H54 (cell line): Measurements from ENCODE around the gene ACSS1.

Source experiments
- DNase-seq: peaks from one replicate; pipeline ENCODE4 v3.0.0; 2011; ENCODE audit warnings: low spot score, mixed read lengths; ENCODE audit not compliant: insufficient read length
- FAIRE-seq: peaks from 3 replicates; lab custom pipeline; 2011; peaks lifted over from hg19 to GRCh38; lab: Jason Lieb, UNC
- POLR2A ChIP-seq: IDR thresholded peaks from 2 replicates; pipeline ENCODE4 v1.6.1; 2011; ENCODE audit warnings: low read depth, mild to moderate bottlenecking, low read length

Gene ACSS1

DNA sequence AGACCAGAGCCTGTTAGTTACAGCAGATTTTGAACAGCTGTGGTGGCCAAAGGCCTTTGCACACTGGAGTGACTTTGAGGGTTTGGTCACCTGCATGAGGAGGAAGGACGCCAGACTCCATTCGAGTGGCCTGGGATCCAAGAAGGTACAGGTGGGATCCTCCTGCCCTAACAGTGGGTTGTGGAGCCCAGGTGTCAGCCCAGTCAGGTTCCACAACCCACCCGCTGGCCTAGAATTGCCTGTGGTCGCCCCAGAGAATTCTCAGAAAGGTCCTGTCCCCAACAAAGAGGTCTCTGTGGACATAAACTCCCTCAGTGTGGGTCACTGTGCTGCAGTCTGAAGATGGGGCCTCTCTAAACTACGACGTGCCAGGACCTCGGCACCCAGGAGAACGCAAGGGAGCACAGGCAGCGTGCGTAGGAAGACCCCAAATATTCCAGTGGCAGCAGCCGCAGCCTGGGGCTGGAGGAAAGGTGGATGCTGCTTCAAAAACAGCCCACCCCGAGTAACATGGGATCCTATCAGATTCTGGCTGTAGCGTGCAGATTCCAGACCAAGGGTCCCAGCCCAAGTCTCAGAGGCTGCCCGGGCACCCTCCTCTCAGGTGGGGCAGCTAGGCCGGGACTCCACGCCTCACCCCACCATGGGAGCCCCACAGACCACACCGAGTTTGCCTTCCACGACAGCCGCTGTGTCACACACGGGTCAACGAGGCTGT lies 16.0 kb downstream of the ACSS1 start:
- no peak for TF ChIP-seq POLR2A
- FAIRE-seq (no peak), DNase-seq (no peak)

DNA sequence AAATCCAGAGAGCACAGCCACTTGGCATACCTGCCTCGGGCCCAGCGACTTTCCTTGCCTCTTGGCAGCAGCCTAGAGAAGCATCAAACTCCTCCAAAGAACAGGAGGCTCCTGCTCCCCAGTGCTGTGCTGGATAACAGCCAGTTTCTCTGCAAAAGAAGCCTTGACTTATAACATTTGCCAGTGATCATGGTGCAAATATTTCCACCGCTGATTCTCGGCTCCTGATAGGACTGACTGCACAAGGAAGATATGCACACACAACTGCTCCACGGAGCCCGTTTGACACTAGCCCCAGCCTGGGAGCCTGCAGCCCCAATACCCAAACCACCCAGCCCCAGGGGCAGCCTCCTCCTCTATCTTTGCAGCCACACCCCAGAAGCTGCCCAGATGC lies 17.5 kb downstream of the ACSS1 start:
- DNase-seq (no peak), FAIRE-seq (no peak)
- no peak for TF ChIP-seq POLR2A

DNA sequence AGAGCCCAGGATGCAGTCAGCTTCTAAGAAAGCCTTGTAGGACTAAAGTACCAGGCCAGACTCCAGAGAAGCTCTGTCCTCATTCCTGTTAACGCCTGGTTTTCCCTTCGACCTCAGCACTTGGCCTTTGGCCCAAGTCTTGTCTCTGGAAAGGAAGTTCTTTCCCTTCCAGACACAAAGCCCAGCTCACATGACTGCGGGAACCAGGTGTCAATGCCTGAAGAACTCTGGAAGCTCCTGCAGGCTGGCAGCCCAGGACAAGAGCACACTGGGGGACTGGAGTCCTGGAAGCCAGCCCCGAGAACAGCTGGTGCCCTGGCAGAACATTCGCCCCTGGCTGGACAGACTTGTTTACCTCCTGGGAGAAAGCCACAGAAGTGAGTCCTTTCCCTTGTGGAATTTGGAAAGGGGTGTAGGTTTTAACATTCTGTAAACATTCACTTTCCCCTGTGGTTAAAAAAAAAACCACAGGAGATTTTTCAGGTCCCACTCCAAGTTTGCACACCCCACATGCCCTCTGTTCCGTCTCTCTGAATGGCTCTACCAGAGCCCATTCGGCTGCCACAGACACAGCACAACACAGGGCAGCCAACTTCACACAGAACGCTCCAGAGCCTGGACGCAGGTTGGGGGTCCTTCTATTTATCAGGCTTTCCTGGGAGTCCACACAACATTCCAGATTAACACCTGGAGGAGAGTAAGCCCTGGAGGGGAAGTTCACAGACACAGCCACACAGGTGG lies 18.1 kb downstream of the ACSS1 start:
- DNase-seq (no peak), FAIRE-seq (no peak)
- no peak for TF ChIP-seq POLR2A

DNA sequence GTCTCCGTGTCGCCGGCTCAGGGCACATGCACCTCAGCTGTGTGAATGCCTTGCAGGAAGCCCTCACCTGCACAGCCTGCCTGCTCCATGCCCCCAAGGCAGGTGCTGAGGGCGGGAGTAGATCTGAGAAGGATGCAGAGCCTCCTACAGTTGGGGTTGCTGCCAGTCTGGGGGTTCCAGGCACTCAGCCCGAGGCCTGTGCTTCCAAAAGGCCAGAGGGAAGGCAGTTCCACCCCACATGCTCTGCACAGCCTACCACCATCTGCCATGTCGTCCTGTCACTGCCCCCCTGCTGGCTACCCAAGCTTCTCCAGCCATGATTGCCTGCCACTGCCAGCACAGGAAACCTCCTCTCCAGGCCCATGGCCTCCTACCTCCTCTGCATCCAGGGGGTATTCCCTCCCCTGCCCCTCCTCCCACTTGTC lies 19.3 kb downstream of the ACSS1 start:
- FAIRE-seq (no peak), DNase-seq (no peak)
- no peak for TF ChIP-seq POLR2A

DNA sequence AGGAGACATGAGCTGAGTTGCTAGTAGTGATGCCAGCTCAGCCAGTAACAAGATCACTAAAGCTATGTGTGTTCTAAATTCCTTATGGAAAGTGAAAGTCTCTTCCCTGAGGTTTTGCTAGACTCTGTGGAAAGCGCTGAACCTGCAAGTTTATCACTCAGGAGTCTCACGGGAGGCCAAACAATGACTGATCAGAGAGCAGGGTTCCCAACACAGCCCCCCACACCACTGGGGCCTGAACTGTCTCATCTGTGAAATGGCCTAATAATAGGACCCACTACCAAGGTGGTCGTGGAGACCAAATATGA lies 19.9 kb downstream of the ACSS1 start:
- FAIRE-seq (no peak), DNase-seq (no peak)
- TF ChIP-seq POLR2A: no peak

DNA sequence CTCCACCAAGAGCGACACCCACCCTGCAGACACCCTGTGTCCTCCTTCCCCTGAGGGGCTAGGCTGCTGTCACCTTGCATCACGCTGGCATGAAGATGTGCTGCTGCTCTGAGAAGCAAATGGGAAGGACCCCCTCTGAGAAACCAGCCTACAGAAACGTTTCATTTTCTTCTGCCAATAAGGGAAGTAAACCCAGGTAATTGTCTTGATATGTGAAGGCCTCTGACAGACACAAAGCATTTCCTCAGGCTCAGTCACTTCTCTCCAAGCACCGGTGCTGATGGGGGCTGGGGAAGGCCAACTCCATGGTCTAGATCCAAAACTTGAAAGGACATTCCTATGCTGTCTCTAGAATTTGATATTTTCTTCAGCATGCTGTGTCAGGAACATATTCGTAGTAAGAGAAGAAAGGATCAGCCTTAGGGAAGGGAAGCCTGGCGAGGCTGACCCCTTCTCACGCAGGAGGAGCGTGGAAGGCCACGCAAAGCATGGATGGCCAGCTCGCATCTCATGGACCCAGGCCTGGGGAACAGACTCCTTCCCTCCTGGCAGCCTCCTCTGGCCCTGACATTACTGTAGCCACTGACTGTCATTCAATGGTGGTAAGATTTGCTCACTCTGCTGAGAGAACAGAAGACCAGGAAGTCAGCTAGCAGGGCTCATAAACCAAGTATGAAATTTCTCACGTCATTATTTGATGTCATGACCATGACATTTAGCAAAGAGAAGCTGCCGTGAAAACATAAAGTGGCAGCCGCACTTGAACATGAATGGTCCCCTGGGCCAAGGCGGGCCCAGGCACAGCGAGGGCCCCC lies 20.4 kb downstream of the ACSS1 start:
- TF ChIP-seq POLR2A: no peak
- FAIRE-seq: no peak
- no peak for DNase-seq

DNA sequence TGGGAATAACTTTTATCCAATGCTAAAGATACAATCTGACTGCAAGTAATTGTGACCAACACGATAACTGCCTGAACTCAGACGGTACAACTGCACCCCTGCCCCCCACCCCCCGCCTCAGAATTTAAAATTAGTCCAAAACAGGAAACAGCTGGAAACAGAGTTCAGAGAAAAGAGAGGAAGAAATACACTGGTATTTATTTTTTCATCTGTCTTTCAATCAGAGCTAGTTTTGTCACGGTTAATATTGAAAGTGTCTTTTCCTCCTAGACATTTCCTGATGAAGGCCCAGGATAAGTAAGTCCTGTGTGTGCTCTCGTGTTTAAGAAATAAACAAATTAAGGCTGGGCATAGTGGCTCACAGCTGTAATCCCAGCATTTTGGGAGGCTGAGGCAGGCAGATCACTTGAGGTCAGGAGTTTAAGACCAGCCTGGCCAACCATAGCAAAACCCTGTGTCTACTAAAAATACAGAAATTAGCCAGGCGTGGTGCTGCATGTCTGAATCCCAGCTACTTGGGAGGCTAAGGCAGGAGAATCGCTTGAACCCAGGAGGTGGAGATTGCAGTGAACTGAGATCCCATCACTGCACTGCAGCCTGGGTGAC lies 21.5 kb downstream of the ACSS1 start:
- no peak for DNase-seq
- no peak for TF ChIP-seq POLR2A
- FAIRE-seq: no peak

DNA sequence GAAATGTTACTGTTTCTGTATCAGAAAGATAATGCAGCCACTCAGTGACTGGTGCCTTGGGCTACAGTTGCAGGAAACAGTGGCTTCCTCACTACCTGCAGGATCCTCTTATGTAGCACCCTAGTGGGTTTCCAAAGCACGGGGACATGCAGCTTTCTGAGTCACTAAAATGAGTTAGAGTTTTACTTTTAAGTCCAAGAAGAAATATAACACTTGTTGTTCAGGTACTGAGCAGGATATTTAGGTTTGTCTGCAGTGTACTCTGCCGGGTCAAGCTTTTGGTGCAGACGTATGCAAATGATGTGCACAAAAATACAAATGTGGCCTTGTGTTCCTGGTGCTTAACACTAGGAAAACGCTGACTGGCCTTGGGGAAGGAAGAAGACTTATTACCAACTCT lies 22.0 kb downstream of the ACSS1 start:
- DNase-seq (no peak), FAIRE-seq (no peak)
- no peak for TF ChIP-seq POLR2A

DNA sequence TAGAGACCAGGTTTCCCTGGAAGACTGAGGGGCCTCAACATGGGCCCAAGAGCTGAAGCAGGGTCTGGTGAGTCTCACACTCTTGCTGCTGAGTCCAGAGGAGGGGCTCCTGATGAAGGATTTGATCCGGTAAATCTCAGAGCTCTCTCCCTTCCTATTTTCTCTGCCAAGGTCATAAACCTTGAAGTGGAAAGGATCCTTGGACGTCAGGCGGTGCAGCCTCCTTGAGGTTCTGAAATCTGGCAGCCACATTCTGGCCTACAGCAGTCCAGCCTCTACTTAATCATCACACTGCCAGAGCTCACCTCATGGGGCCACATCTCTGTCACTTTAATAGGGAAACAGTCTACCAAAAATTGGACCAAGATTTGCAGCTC lies 24.0 kb downstream of the ACSS1 start:
- DNase-seq: no peak
- no peak for FAIRE-seq
- TF ChIP-seq POLR2A: no peak

DNA sequence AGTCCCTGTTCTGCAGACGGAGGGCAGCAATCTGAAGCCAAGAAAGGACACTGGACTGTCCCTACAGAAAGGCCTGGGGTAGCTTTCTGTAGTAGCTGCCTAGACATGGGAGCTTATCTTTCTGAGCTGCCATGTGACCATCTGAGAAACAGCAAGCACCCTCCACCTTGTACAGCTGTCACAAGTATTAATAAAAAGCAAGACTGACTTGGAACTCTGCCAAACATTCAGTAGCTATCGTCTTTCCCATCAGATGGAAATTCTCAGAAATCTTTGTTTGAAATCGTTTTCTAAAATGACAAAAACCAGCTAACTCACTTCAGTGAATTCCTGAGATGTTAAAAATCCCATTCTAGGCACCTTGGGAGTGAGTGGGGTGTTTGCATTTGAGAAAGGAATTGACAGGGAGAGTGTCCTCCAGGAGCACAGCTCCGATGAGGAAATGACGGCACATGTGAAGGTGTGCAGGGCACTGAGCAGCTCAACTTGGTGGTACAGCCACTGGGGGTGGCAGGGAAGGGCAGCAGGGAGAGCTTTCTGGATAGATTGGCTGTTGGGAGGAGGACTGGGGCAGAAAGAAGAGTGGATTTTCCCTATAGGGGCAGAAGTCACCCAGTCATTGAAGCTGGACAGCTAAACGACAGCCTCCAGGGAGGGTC lies 24.5 kb downstream of the ACSS1 start:
- DNase-seq: no peak
- FAIRE-seq: no peak
- no peak for TF ChIP-seq POLR2A

DNA sequence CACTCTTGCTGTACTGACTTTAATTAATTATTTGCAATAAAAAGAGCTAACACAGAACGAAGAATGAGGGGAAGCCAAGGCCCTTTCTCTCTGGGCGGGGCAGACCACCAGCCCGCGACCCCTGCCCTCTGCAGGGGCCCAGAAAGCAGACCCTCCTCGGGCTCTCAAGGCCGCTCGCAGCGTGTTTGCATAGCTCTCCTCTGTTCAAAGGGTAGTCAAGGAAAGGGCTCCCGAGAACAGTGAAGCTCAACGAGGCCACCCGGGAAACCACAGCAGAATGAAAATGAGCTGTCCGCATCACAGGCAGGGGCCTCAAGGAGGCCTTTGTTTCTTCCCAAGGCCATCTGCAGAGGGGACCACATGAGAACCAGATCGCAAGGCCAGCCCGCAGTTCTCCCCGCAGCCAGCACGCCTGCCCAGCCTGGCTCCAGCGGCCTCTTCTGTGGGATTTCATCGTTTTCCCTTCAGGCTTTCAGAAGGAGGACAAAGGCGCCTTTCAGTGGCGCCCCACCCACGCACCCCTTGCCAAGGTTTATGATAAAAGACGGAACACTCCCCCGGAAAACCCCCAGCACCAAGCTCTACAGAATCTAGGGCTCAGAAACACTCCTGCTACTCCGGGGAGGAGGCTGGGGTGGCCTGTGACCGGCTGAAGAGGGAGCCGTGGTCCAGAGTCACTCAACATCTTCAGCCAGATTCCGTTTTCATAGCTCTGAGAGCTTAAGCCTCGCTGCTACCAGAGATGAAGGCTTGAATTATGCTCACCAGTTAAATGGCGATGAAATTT lies 25.3 kb downstream of the ACSS1 start:
- no peak for DNase-seq
- no peak for FAIRE-seq
- TF ChIP-seq POLR2A: no peak

DNA sequence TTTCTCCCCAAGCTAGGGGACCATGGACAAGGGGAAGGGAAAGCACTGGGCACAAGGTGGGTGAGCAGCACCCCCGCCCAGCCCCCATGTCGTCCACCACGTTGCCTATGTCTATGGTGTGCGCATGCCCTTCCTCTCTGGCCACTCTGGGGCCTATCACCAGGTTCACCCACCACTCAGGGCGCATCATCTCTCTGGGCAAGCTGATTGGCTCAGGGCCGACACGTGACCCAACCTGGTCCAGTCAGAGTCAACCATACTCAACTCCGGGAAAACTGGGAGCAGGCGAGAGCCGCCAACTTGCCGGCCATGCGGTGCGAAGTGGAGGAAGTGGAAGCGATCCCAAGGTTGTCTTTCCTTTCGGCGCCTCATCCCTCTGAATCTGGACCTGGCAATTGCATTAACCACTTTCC lies 25.9 kb downstream of the ACSS1 start:
- FAIRE-seq (no peak), DNase-seq (no peak)
- no peak for TF ChIP-seq POLR2A

DNA sequence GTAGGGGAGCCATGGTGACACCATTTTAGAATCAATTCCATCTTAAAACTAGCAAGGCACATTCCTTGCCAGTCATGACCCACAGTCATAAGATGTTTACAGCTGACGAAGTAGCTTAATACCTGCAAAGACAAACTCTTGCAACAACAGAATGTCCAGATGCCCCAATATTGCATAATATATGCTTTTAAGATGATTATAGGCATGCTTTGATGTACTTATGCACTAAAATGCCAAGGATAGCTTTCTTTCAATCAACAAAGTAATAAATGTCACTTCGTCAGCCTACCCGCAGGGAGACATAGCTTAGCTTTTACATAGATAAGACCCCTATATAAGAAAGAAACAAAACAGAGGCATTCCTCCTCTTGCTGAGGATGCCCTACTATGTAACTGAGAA lies 26.7 kb downstream of the ACSS1 start:
- TF ChIP-seq POLR2A: no peak
- DNase-seq (no peak), FAIRE-seq (no peak)
